ENCODE results near the gene COL23A1.

Gene COL23A1

GRCh38 chr5:178273665-178274541 lies 316.3 kb downstream of the COL23A1 start:
- Histone ChIP-seq H3K9me3 (ENCODE audit: control insufficient read depth, low read depth, low read length) (no peaks in the 10 kb centered on the region), H3K36me3 (ENCODE audit: control insufficient read depth, low read depth, low read length) (no peaks in the 10 kb centered on the region), H3K4me3 (ENCODE audit: low read length) (no peak overlapping the region), H3K4me1 (ENCODE audit: control insufficient read depth, low read depth, low read length) (no peaks in the 10 kb centered on the region), H3K27ac (ENCODE audit: low read length) (no peak overlapping the region), H3K9ac (ENCODE audit: low read length) (no peak overlapping the region), H3K27me3 (ENCODE audit: control insufficient read depth, insufficient read depth, low read length) (peaks cover 3% of the 10 kb centered on the region)

GRCh38 chr5:178273041-178273440 lies 317.2 kb downstream of the COL23A1 start:
- no peaks in the 10 kb centered on the region for H3K4me1 ChIP-seq (ENCODE audit: control insufficient read depth, low read depth, low read length)
- no peaks in the 10 kb centered on the region for H3K36me3 ChIP-seq (ENCODE audit: control insufficient read depth, low read depth, low read length)
- H3K27me3 ChIP-seq (ENCODE audit: control insufficient read depth, insufficient read depth, low read length) = no peaks in the 10 kb centered on the region
- H3K9ac ChIP-seq (ENCODE audit: low read length) = no peak overlapping the region
- no peaks in the 10 kb centered on the region for H3K9me3 ChIP-seq (ENCODE audit: control insufficient read depth, low read depth, low read length)
- H3K4me3 ChIP-seq (ENCODE audit: low read length) = no peak overlapping the region
- no peak overlapping the region for H3K27ac ChIP-seq (ENCODE audit: low read length)

- Histone ChIP-seq H3K27ac (ENCODE audit: low read length) (no peak overlapping the region), H3K9me3 (ENCODE audit: control insufficient read depth, low read depth, low read length) (no peaks in the 10 kb centered on the region), H3K27me3 (ENCODE audit: control insufficient read depth, insufficient read depth, low read length) (no peaks in the 10 kb centered on the region), H3K36me3 (ENCODE audit: control insufficient read depth, low read depth, low read length) (no peaks in the 10 kb centered on the region), H3K4me3 (ENCODE audit: low read length) (no peak overlapping the region), H3K4me1 (ENCODE audit: control insufficient read depth, low read depth, low read length) (no peaks in the 10 kb centered on the region), H3K9ac (ENCODE audit: low read length) (no peak overlapping the region)
Measured at GRCh38 chr5:178272591-178272990, 317.6 kb downstream of the COL23A1 start.

- Histone ChIP-seq H3K27me3 (ENCODE audit: control insufficient read depth, insufficient read depth, low read length) (no peaks in the 10 kb centered on the region), H3K4me3 (ENCODE audit: low read length) (no peak overlapping the region), H3K9me3 (ENCODE audit: control insufficient read depth, low read depth, low read length) (no peaks in the 10 kb centered on the region), H3K36me3 (ENCODE audit: control insufficient read depth, low read depth, low read length) (no peaks in the 10 kb centered on the region), H3K9ac (ENCODE audit: low read length) (no peak overlapping the region), H3K4me1 (ENCODE audit: control insufficient read depth, low read depth, low read length) (no peaks in the 10 kb centered on the region), H3K27ac (ENCODE audit: low read length) (no peak overlapping the region)
Measured at GRCh38 chr5:178271726-178272479, 318.3 kb downstream of the COL23A1 start.

- no peaks in the 10 kb centered on the region for H3K4me1 ChIP-seq (ENCODE audit: control insufficient read depth, low read depth, low read length)
- no peaks in the 10 kb centered on the region for H3K27me3 ChIP-seq (ENCODE audit: control insufficient read depth, insufficient read depth, low read length)
- no peak overlapping the region for H3K9ac ChIP-seq (ENCODE audit: low read length)
- no peaks in the 10 kb centered on the region for H3K9me3 ChIP-seq (ENCODE audit: control insufficient read depth, low read depth, low read length)
- H3K4me3 ChIP-seq (ENCODE audit: low read length) = no peak overlapping the region
- no peak overlapping the region for H3K27ac ChIP-seq (ENCODE audit: low read length)
- H3K36me3 ChIP-seq (ENCODE audit: control insufficient read depth, low read depth, low read length) = no peaks in the 10 kb centered on the region
Measured at GRCh38 chr5:178271231-178271630, 319.0 kb downstream of the COL23A1 start.

GRCh38 chr5:178269499-178269898 lies 320.7 kb downstream of the COL23A1 start:
- no peaks in the 10 kb centered on the region for H3K4me1 ChIP-seq (ENCODE audit: control insufficient read depth, low read depth, low read length)
- no peak overlapping the region for H3K27ac ChIP-seq (ENCODE audit: low read length)
- H3K4me3 ChIP-seq (ENCODE audit: low read length) = no peak overlapping the region
- H3K36me3 ChIP-seq (ENCODE audit: control insufficient read depth, low read depth, low read length) = no peaks in the 10 kb centered on the region
- no peaks in the 10 kb centered on the region for H3K27me3 ChIP-seq (ENCODE audit: control insufficient read depth, insufficient read depth, low read length)
- H3K9me3 ChIP-seq (ENCODE audit: control insufficient read depth, low read depth, low read length) = no peaks in the 10 kb centered on the region
- no peak overlapping the region for H3K9ac ChIP-seq (ENCODE audit: low read length)

GRCh38 chr5:178267876-178268275 lies 322.3 kb downstream of the COL23A1 start:
- Histone ChIP-seq H3K9ac (ENCODE audit: low read length) (no peak overlapping the region), H3K27me3 (ENCODE audit: control insufficient read depth, insufficient read depth, low read length) (no peaks in the 10 kb centered on the region), H3K4me1 (ENCODE audit: control insufficient read depth, low read depth, low read length) (no peaks in the 10 kb centered on the region), H3K4me3 (ENCODE audit: low read length) (no peak overlapping the region), H3K9me3 (ENCODE audit: control insufficient read depth, low read depth, low read length) (no peaks in the 10 kb centered on the region), H3K36me3 (ENCODE audit: control insufficient read depth, low read depth, low read length) (no peaks in the 10 kb centered on the region), H3K27ac (ENCODE audit: low read length) (no peak overlapping the region)

GRCh38 chr5:178267245-178267644 lies 322.9 kb downstream of the COL23A1 start:
- Histone ChIP-seq H3K9me3 (ENCODE audit: control insufficient read depth, low read depth, low read length) (no peaks in the 10 kb centered on the region), H3K27ac (ENCODE audit: low read length) (no peak overlapping the region), H3K9ac (ENCODE audit: low read length) (no peak overlapping the region), H3K27me3 (ENCODE audit: control insufficient read depth, insufficient read depth, low read length) (no peaks in the 10 kb centered on the region), H3K36me3 (ENCODE audit: control insufficient read depth, low read depth, low read length) (no peaks in the 10 kb centered on the region), H3K4me3 (ENCODE audit: low read length) (no peak overlapping the region), H3K4me1 (ENCODE audit: control insufficient read depth, low read depth, low read length) (no peaks in the 10 kb centered on the region)

- Histone ChIP-seq H3K36me3 (ENCODE audit: control insufficient read depth, low read depth, low read length) (no peaks in the 10 kb centered on the region), H3K27me3 (ENCODE audit: control insufficient read depth, insufficient read depth, low read length) (no peaks in the 10 kb centered on the region), H3K4me3 (ENCODE audit: low read length) (no peak overlapping the region), H3K9me3 (ENCODE audit: control insufficient read depth, low read depth, low read length) (no peaks in the 10 kb centered on the region), H3K9ac (ENCODE audit: low read length) (no peak overlapping the region), H3K27ac (ENCODE audit: low read length) (no peak overlapping the region), H3K4me1 (ENCODE audit: control insufficient read depth, low read depth, low read length) (no peaks in the 10 kb centered on the region)
Measured at GRCh38 chr5:178266581-178266980, 323.6 kb downstream of the COL23A1 start.

- Histone ChIP-seq H3K9me3 (ENCODE audit: control insufficient read depth, low read depth, low read length) (no peaks in the 10 kb centered on the region), H3K9ac (ENCODE audit: low read length) (no peak overlapping the region), H3K27ac (ENCODE audit: low read length) (no peak overlapping the region), H3K4me1 (ENCODE audit: control insufficient read depth, low read depth, low read length) (no peaks in the 10 kb centered on the region), H3K27me3 (ENCODE audit: control insufficient read depth, insufficient read depth, low read length) (no peaks in the 10 kb centered on the region), H3K36me3 (ENCODE audit: control insufficient read depth, low read depth, low read length) (no peaks in the 10 kb centered on the region), H3K4me3 (ENCODE audit: low read length) (no peak overlapping the region)
Measured at GRCh38 chr5:178265746-178266145, 324.4 kb downstream of the COL23A1 start.

GRCh38 chr5:178264044-178264443 lies 326.1 kb downstream of the COL23A1 start:
- Histone ChIP-seq H3K36me3 (ENCODE audit: control insufficient read depth, low read depth, low read length) (no peaks in the 10 kb centered on the region), H3K4me3 (ENCODE audit: low read length) (no peak overlapping the region), H3K9ac (ENCODE audit: low read length) (no peak overlapping the region), H3K27ac (ENCODE audit: low read length) (no peak overlapping the region), H3K27me3 (ENCODE audit: control insufficient read depth, insufficient read depth, low read length) (no peaks in the 10 kb centered on the region), H3K9me3 (ENCODE audit: control insufficient read depth, low read depth, low read length) (no peaks in the 10 kb centered on the region), H3K4me1 (ENCODE audit: control insufficient read depth, low read depth, low read length) (no peaks in the 10 kb centered on the region)
